NOMO-1 treated with dmso at 0.1 percent for 144 hours (cell line): ENCODE data around the gene CLCF1.
A peak's percentile ranks its signal among the peaks of the same experiment; 100 is the strongest.

Source experiments
- DNase-seq: peaks from one replicate; lab custom pipeline; 2025; ENCODE audit not compliant: unreplicated experiment; lab: John Stamatoyannopoulos, UW

Gene CLCF1

GRCh38 chr11:67396259-67396581, 22.8 kb upstream of the CLCF1 start:
- no peak for DNase-seq

GRCh38 chr11:67395555-67396258, 22.3 kb upstream of the CLCF1 start:
- DNase-seq = no peak

DNA sequence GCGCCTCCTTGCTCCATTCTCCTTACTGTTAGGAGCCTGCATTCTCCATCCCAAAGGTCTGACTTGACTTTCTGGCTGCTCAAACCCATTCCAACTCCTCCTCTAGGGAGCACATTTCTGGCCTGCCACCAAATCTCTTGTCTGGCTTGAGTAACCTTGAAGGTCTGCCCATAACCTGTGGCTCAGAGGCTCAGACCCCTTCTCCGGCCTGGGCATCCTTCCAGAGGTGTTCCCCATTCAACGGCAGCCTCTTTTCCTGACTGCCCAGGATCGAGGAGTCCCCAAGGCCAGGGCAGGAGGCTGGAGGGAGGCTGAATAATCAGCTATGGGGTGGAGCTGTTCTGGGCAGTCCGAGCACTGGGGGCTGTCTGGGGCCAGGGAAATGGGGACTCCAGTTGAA, 20.6 kb upstream of the CLCF1 start:
- no peak for DNase-seq

- DNase-seq = no peak
These were observed 20.0 kb upstream of the CLCF1 start for GRCh38 chr11:67393437-67393836.

- DNase-seq = no peak
These were observed 18.9 kb upstream of the CLCF1 start for GRCh38 chr11:67392183-67392715.

- peak; percentile 90 for DNase-seq
These were observed 18.1 kb upstream of the CLCF1 start, which contains the start of gene RAD9A for GRCh38 chr11:67391304-67392182. Gene RAD9A, plus strand, starts transcription at chr11:67391986. Its CDS starts 59 bp downstream, at chr11:67392045.

DNA sequence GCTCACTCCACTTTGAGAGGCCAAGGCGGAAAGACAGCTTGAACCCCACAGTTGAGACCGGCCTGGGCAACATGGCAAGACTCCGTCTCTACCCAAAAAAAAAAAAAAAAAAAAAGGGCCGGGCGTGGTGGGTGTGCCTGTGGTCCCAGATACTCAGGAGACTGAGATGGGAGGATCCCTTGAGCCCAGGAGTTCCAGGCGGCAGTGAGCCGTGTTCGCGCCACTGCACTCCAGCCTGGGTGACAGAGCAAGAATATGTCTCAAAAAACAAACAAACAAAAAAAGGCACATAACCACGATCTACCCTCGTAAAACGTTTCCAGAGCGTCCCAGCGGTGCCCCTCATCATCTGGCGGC, 17.5 kb upstream of the CLCF1 start:
- DNase-seq = no peak

DNA sequence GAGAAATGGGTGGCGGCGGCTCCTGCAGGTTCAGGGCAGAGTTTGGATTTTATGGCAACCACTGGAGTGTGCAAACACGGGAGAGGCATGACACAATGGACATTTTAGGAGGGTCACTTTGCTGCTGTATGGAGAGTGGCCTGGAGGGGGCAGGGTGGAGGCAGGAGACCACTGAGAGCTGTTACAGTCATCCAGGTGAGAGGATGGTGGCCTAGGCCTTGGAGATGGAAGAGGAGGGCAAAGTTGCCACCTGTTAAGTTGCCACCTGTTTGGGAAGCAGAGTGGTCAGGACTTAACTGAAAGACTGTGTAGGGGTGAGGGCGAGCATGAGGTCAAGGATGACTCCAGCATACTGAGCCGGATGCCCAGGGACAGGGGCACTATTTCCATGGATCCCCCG, 16.1 kb upstream of the CLCF1 start:
- peak; percentile 16 for DNase-seq

DNA sequence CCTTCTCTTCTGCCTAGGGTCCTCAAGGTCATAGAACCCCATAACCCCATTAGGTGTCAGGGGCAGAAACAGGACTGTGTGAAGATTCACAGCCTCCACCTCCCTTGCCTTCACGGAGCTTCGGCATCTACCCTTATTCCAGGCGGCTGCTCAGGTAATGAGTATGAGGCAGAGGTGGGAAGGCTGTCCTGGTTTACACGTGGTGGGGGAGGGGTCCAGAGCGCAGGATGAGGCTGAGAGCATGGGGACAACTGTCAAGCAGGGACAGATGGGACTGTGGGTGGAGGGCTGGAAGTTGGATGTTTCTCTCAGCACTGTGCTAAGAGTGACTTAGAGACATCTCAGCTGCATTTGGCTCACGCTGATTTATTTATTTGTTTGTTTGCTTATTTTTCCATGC, 14.1 kb upstream of the CLCF1 start:
- DNase-seq = no peak

DNA sequence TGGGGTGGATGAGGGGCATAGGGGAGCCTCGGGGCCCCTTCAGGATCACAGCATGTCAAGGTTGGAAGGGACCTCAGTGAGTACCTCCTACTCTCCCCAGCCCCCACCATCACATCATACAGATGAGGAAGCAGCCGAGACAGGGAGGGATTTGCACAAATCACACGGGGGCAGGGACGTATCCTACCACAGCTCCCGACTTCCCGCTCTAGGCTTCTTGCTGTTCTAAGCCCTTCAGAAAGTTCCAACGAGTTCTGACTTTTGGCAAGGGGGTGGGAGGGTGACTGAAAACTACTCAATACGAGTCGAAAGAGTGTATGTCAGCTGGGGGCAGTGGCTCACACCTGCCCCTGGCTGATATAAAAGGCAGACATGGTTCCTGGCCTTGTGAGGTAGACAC, 13.7 kb upstream of the CLCF1 start:
- DNase-seq = no peak

- no peak for DNase-seq
These were observed 11.5 kb upstream of the CLCF1 start for GRCh38 chr11:67384851-67385366.

- peak; percentile 70 for DNase-seq
These were observed 9.1 kb upstream of the CLCF1 start for GRCh38 chr11:67382276-67383136.

- DNase-seq = peak; percentile 70
These were observed 8.0 kb upstream of the CLCF1 start for GRCh38 chr11:67381244-67381972.

GRCh38 chr11:67379061-67380058, 6.0 kb upstream of the CLCF1 start:
- DNase-seq = no peak

- no peak for DNase-seq
These were observed 5.1 kb upstream of the CLCF1 start for GRCh38 chr11:67378544-67378943.

- DNase-seq = no peak
These were observed 3.7 kb upstream of the CLCF1 start for GRCh38 chr11:67376873-67377808.

DNA sequence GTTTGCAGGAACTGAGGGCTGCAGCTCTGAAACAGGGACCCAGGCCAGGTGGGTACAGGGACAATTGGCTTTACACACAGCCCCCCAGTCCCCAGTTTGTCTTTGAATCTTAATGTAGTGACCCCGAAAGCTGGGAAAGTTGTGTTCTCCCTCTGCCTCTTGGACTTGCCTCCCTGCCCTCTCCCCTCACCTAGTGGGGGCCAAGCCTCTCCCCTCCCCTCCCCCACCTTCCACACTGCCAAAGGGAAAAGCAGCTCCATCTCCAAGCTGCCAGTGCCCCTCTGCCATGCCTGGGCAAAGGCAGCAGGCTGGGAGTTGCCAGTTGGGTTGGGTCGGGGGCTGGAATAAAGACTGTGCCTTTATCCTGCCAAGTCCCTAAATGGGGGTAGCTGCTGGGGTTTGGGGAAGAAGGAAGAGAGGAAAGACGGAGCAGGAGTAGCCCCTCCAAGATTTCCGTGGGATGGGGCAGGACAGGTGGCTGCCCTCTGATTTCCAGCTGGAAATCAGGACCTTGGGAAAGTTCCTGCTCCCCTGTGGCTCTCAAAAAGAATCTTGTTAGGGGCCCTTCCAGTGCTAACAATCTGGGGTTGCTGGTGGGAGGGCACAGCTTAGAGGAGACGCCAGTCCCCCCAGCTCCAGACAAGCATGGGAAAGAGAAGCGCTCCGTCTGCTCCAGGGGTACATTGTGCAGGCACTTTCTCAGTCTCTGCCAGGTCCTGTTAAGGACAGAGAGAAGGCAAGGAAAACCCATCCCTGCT, 2.8 kb upstream of the CLCF1 start:
- no peak for DNase-seq
